ENCODE results near the gene SYNGR4.
"Not testable (repeated sequence)": the region's sequence is repeated elsewhere in the genome, so short reads cannot be mapped to it uniquely, and the experiment has no call there.

The SYNGR4 gene

GRCh38 chr19:48363810-48364597, at the start of gene SYNGR4, which contains the start of gene TMEM143:
TSS of gene SYNGR4 (plus strand) at chr19:48364367. CDS start at chr19:48365843, 1,476 bp downstream.
TSS of gene TMEM143 (minus strand) at chr19:48363940. CDS start at chr19:48363920, 20 bp downstream.
- H3K9me3 Mint-ChIP-seq: no peaks in the 10 kb centered on the region
- H3K27me3 Mint-ChIP-seq: no peaks in the 10 kb centered on the region
- H3K4me3 Mint-ChIP-seq: peak within 1 kb of the TSS; percentile 87 to 92
- ATAC-seq (peak; percentile 90), DNase-seq (peak; percentile 99 to 100)
- H3K4me1 Mint-ChIP-seq: peaks cover 19% of the 10 kb centered on the region
- peak within 1 kb of the TSS; percentile 92 to 98 for H3K27ac Mint-ChIP-seq

- Mint-ChIP-seq H3K27me3 (no peaks in the 10 kb centered on the region), H3K27ac (no peak overlapping the region), H3K9me3 (no peaks in the 10 kb centered on the region), H3K4me3 (no peak overlapping the region), H3K4me1 (peaks cover 11% of the 10 kb centered on the region)
- DNase-seq: no peak
- no peak for ATAC-seq
Observed at GRCh38 chr19:48315712-48316111, 48.5 kb upstream of the SYNGR4 start.

- not testable (repeated sequence) for H3K4me3 Mint-ChIP-seq, ATAC-seq, H3K9me3 Mint-ChIP-seq, H3K27me3 Mint-ChIP-seq, H3K27ac Mint-ChIP-seq, DNase-seq
- H3K4me1 Mint-ChIP-seq: peaks cover 27% of the 10 kb centered on the region
Observed at GRCh38 chr19:48317708-48317960, 46.5 kb upstream of the SYNGR4 start.

- no peak overlapping the region for H3K4me3 Mint-ChIP-seq
- no peaks in the 10 kb centered on the region for H3K27me3 Mint-ChIP-seq
- no peak for DNase-seq
- H3K9me3 Mint-ChIP-seq: no peaks in the 10 kb centered on the region
- ATAC-seq: no peak
- no peak overlapping the region for H3K27ac Mint-ChIP-seq
- peaks cover 35% of the 10 kb centered on the region for H3K4me1 Mint-ChIP-seq
Observed at GRCh38 chr19:48318286-48318987, 45.7 kb upstream of the SYNGR4 start.

GRCh38 chr19:48319647-48320541, 44.3 kb upstream of the SYNGR4 start:
- Mint-ChIP-seq H3K4me3 (peak overlapping the region in 1 of 2 donors; percentile 90), H3K9me3 (no peaks in the 10 kb centered on the region), H3K4me1 (peaks cover 50% of the 10 kb centered on the region), H3K27ac (peak overlapping the region; percentile 72 to 81), H3K27me3 (no peaks in the 10 kb centered on the region)
- DNase-seq: peak; percentile 70 to 72
- no peak for ATAC-seq

GRCh38 chr19:48321372-48321621, 42.9 kb upstream of the SYNGR4 start:
- Mint-ChIP-seq H3K4me1 (peaks cover 62% of the 10 kb centered on the region), H3K4me3 (peak overlapping the region; percentile 90 to 98), H3K27me3 (no peaks in the 10 kb centered on the region), H3K9me3 (no peaks in the 10 kb centered on the region), H3K27ac (peak overlapping the region; percentile 96 to 99)
- ATAC-seq: peak; percentile 79
- peak; percentile 94 to 96 for DNase-seq

GRCh38 chr19:48321622-48322591, 42.3 kb upstream of the SYNGR4 start:
- H3K4me1 Mint-ChIP-seq: peaks cover 68% of the 10 kb centered on the region
- H3K27me3 Mint-ChIP-seq: no peaks in the 10 kb centered on the region
- no peaks in the 10 kb centered on the region for H3K9me3 Mint-ChIP-seq
- DNase-seq (peak; percentile 99 to 100), ATAC-seq (peak; percentile 77)
- peak overlapping the region; percentile 96 to 99 for H3K27ac Mint-ChIP-seq
- H3K4me3 Mint-ChIP-seq: peak overlapping the region; percentile 90 to 98

GRCh38 chr19:48325265-48325910, 38.8 kb upstream of the SYNGR4 start, which contains the start of gene EMP3:
TSS of gene EMP3 (plus strand) at chr19:48325552. CDS start at chr19:48326845, 1,293 bp downstream.
- Mint-ChIP-seq H3K9me3 (no peaks in the 10 kb centered on the region), H3K4me3 (peak within 1 kb of the TSS; percentile 86 to 96), H3K27ac (peak within 1 kb of the TSS; percentile 94 to 98), H3K4me1 (peaks cover 95% of the 10 kb centered on the region), H3K27me3 (no peaks in the 10 kb centered on the region)
- ATAC-seq (peak; percentile 45), DNase-seq (peak; percentile 77 to 85)

- peak; percentile 52 to 54 for DNase-seq
- no peak for ATAC-seq
- Mint-ChIP-seq H3K27me3 (no peaks in the 10 kb centered on the region), H3K4me3 (peak overlapping the region; percentile 88 to 89), H3K4me1 (peaks cover 95% of the 10 kb centered on the region), H3K27ac (peak overlapping the region; percentile 76 to 96), H3K9me3 (no peaks in the 10 kb centered on the region)
Observed at GRCh38 chr19:48329167-48329891, 34.8 kb upstream of the SYNGR4 start.

- H3K4me3 Mint-ChIP-seq: peak overlapping the region; percentile 88 to 89
- H3K9me3 Mint-ChIP-seq: no peaks in the 10 kb centered on the region
- no peaks in the 10 kb centered on the region for H3K27me3 Mint-ChIP-seq
- ATAC-seq: peak; percentile 54
- DNase-seq: peak; percentile 86 to 90
- H3K4me1 Mint-ChIP-seq: peaks cover 94% of the 10 kb centered on the region
- H3K27ac Mint-ChIP-seq: peak overlapping the region; percentile 93 to 96
Observed at GRCh38 chr19:48330012-48330681, 34.0 kb upstream of the SYNGR4 start.

GRCh38 chr19:48332351-48332661, 31.9 kb upstream of the SYNGR4 start:
- ATAC-seq: no peak
- H3K4me1 Mint-ChIP-seq: peaks cover 74% of the 10 kb centered on the region

GRCh38 chr19:48332662-48333466, 31.3 kb upstream of the SYNGR4 start:
- no peaks in the 10 kb centered on the region for H3K9me3 Mint-ChIP-seq
- H3K4me1 Mint-ChIP-seq: peaks cover 68% of the 10 kb centered on the region
- H3K4me3 Mint-ChIP-seq: peak overlapping the region; percentile 93 to 96
- DNase-seq: peak; percentile 94 to 96
- H3K27me3 Mint-ChIP-seq: no peaks in the 10 kb centered on the region
- H3K27ac Mint-ChIP-seq: peak overlapping the region; percentile 95 to 96
- peak; percentile 78 for ATAC-seq

More at GRCh38 chr19:48332351-48332661, 31.9 kb upstream of the SYNGR4 start:
- H3K27me3 Mint-ChIP-seq: no peaks in the 10 kb centered on the region
- H3K4me3 Mint-ChIP-seq: peak overlapping the region; percentile 93 to 96
- DNase-seq: no peak
- H3K27ac Mint-ChIP-seq: no peak overlapping the region
- H3K9me3 Mint-ChIP-seq: no peaks in the 10 kb centered on the region
